GM18526 (cell line): ENCODE results near the gene EEF1G.

Experiments
- POLR2A ChIP-seq: IDR thresholded peaks from 3 replicates; pipeline ENCODE4 v1.6.1; 2011; ENCODE audit not compliant: insufficient read length; ENCODE audit errors: extremely low read depth

The EEF1G gene

GRCh38 chr11:62539238-62539925 is 34.3 kb downstream of the EEF1G start:
- TF ChIP-seq POLR2A, result no peak

GRCh38 chr11:62538470-62539237 is 35.0 kb downstream of the EEF1G start:
- no peak for TF ChIP-seq POLR2A

GRCh38 chr11:62536301-62536957 is 37.3 kb downstream of the EEF1G start:
- no peak for TF ChIP-seq POLR2A

- no peak for TF ChIP-seq POLR2A
These were observed 37.9 kb downstream of the EEF1G start for GRCh38 chr11:62535802-62536201.

- TF ChIP-seq POLR2A, result no peak
These were observed 38.7 kb downstream of the EEF1G start for GRCh38 chr11:62534779-62535545.

- TF ChIP-seq POLR2A, result no peak
These were observed 41.6 kb downstream of the EEF1G start for GRCh38 chr11:62532096-62532495.

GRCh38 chr11:62516736-62517371 is 56.8 kb downstream of the EEF1G start:
- no peak for TF ChIP-seq POLR2A

- no peak for TF ChIP-seq POLR2A
These were observed 59.5 kb downstream of the EEF1G start for GRCh38 chr11:62514151-62514550.

GRCh38 chr11:62513626-62514025 is 60.1 kb downstream of the EEF1G start:
- TF ChIP-seq POLR2A, result no peak

GRCh38 chr11:62512961-62513360 is 60.7 kb downstream of the EEF1G start:
- no peak for TF ChIP-seq POLR2A
